ENCODE data around the gene SIL1.
A peak's percentile ranks its signal among the peaks of the same experiment; 100 is the strongest.
"Not testable (repeated sequence)": the region's sequence is repeated elsewhere in the genome, so short reads cannot be mapped to it uniquely, and the experiment has no call there.

SIL1 gene

DNA sequence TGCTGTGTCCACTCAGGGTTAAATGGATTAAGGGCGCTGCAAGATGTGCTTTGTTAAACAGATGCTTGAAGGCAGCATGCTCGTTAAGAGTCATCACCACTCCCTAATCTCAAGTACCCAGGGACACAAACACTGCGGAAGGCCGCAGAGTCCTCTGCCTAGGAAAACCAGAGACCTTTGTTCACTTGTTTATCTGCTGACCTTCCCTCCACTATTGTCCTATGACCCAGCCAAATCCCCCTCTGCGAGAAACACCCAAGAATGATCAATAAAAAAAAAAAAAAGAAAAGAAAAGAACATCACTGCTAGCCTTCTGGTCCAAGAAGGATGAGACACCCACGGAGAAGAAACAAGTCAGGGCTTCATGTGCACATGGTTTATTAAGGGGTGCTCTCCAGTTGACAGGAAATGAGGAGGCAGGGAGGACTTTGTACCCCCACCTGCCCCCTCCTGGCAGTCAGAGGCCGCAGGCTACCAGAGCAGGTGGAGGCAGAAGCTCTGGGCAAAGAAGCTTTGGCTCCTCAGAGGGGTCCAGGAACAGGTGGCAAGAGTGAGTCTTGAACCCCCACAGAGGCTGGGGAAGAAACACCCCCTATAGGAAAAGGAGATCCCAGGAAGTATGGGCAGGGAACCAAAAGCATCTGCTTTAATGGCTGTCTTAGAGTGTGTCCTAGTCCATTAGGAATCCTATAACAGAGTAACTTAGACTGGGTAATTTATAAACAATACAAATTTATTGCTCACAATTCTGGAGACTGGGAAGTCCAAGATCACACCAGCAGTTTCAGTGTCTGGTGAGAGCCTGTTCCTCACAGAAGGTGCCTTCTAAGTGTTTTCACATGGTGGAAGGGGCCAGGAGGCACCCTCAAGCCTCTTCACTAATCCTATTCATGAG, 140.9 kb downstream of the SIL1 start:
- H3K36me3 ChIP-seq: not testable (repeated sequence)
- peak; percentile 27 for DNase-seq

DNA sequence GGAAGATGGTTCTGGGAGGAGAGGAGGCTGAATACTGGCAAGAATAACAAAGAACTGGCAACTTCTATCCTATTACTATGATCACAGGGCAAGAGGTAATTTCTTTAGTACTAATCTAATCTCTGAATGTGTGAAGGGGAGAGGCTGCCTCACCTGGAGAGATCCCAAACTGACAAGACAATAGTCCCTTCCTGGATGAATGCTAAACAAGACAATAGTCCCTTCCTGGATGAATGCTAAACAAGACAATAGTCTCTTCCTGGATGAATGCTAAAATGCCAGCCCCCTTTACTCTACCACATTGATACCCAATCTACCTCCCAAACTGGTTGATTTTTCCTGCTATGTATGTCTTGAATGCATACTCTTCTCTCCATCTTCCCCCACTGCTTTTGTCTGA, 145.2 kb downstream of the SIL1 start:
- Histone ChIP-seq H3K4me3 (ENCODE audit: low read depth, low read length) (no peak overlapping the region), H3K27me3 (ENCODE audit: insufficient read depth, low read depth, severe bottlenecking) (no peaks in the 10 kb centered on the region), H3K27ac (no peak overlapping the region), H3K9me3 (ENCODE audit: severe bottlenecking) (no peaks in the 10 kb centered on the region), H3K36me3 (peaks cover 16% of the 10 kb centered on the region)
- TF ChIP-seq, protein P1, sequence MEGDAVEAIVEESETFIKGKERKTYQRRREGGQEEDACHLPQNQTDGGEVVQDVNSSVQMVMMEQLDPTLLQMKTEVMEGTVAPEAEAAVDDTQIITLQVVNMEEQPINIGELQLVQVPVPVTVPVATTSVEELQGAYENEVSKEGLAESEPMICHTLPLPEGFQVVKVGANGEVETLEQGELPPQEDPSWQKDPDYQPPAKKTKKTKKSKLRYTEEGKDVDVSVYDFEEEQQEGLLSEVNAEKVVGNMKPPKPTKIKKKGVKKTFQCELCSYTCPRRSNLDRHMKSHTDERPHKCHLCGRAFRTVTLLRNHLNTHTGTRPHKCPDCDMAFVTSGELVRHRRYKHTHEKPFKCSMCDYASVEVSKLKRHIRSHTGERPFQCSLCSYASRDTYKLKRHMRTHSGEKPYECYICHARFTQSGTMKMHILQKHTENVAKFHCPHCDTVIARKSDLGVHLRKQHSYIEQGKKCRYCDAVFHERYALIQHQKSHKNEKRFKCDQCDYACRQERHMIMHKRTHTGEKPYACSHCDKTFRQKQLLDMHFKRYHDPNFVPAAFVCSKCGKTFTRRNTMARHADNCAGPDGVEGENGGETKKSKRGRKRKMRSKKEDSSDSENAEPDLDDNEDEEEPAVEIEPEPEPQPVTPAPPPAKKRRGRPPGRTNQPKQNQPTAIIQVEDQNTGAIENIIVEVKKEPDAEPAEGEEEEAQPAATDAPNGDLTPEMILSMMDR (IDR thresholded peaks at IDR 0.05; ENCODE audit: low read depth, low read length): no peak
- no peak for DNase-seq

More for the DNA sequence above, 140.9 kb downstream of the SIL1 start:
- not testable (repeated sequence) for H3K27me3 ChIP-seq (ENCODE audit: insufficient read depth, low read depth, severe bottlenecking); H3K4me3 ChIP-seq (ENCODE audit: low read depth, low read length); H3K9me3 ChIP-seq (ENCODE audit: severe bottlenecking)
- H3K27ac ChIP-seq: peak overlapping the region; percentile 74
- TF ChIP-seq, protein P1 (IDR thresholded peaks at IDR 0.05; ENCODE audit: low read depth, low read length): peak; percentile 32; the same call in 1 of the 2 replicates

DNA sequence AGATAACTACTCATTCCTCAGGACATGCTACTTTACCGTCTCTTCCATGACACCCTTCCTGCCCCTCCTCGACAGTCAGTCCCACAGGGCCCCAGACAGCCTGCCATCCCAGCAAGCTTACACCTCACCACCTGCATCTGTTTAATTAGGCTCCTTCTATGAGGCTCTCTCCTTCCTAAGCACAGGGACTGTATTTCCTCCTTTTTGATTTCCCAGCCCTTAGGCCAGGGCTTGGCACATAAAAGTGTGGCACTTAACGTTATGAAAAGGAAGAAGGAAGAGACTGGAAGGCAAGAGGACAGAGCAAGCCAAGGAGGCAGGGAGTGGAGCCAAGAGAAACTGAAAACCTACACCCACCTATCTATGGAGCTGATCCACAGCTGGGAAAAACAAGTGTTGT, 146.8 kb downstream of the SIL1 start:
- Histone ChIP-seq H3K27me3 (ENCODE audit: insufficient read depth, low read depth, severe bottlenecking) (no peaks in the 10 kb centered on the region), H3K36me3 (peaks cover 22% of the 10 kb centered on the region), H3K4me3 (ENCODE audit: low read depth, low read length) (no peak overlapping the region), H3K9me3 (ENCODE audit: severe bottlenecking) (no peaks in the 10 kb centered on the region), H3K27ac (no peak overlapping the region)
- TF ChIP-seq, protein P1 (IDR thresholded peaks at IDR 0.05; ENCODE audit: low read depth, low read length): no peak
- no peak for DNase-seq

DNA sequence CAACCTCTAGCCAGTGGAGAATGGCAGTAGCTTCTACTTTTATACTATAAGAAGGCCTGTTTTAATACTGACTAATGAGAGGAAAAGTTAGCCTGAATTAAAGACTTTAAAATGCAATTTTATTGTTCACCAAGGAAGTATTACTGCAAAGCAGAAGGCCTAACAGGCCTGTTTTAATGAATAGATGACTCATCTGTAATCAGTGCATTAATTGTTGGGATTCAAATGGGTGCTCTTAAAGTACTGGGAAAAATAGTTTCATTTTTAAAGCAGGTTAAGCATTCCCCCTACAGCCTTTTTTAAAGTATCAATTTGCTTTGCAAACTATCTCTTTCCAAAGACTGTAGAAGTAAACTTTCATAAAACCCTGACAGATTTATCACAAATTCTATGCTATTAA, 147.7 kb downstream of the SIL1 start:
- Histone ChIP-seq H3K9me3 (ENCODE audit: severe bottlenecking) (no peaks in the 10 kb centered on the region), H3K27ac (no peak overlapping the region), H3K4me3 (ENCODE audit: low read depth, low read length) (no peak overlapping the region), H3K36me3 (peaks cover 28% of the 10 kb centered on the region), H3K27me3 (ENCODE audit: insufficient read depth, low read depth, severe bottlenecking) (no peaks in the 10 kb centered on the region)
- TF ChIP-seq, protein P1 (IDR thresholded peaks at IDR 0.05; ENCODE audit: low read depth, low read length): no peak
- no peak for DNase-seq

DNA sequence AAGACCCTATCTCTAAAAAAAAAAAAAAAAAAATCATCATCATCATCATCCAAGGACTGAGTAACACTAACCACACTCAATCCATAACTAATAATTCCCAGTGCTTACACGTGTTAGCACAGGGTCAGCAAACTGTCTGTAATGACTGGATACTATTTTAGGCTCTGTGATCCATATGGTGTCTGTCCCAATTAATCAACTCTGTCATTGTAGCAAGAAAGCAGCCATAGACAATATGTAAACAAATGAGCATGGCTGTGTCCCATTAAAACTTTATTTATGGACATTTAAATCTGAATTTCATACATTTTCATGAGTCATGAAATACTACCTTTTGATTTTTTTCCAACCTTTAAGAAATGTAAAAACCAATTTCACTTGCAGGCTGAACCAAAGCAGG, 148.4 kb downstream of the SIL1 start:
- TF ChIP-seq, protein P1 (IDR thresholded peaks at IDR 0.05; ENCODE audit: low read depth, low read length): no peak
- peaks cover 28% of the 10 kb centered on the region for H3K36me3 ChIP-seq
- no peak for DNase-seq
- no peaks in the 10 kb centered on the region for H3K27me3 ChIP-seq (ENCODE audit: insufficient read depth, low read depth, severe bottlenecking)
- H3K4me3 ChIP-seq (ENCODE audit: low read depth, low read length): no peak overlapping the region
- H3K27ac ChIP-seq: no peak overlapping the region
- no peaks in the 10 kb centered on the region for H3K9me3 ChIP-seq (ENCODE audit: severe bottlenecking)
